Esophagus muscularis mucosa (tissue), 4 donors: Measurements from ENCODE around the gene DPPA5. TPM values are rescaled to one million over a fixed set of nuclear protein-coding genes. Genes with fewer than 3 reads are reported as not detected.

ENCODE experiments used
- DNase-seq: peaks from one replicate; pipeline ENCODE4 v3.0.0-alpha.2; 2017; ENCODE audit errors: extremely low spot score
- H3K27ac ChIP-seq, 4 donors: fragments of 200-600 bp; sonication (generic); replicated peaks in 1 of 4; 1 replicate in 3 of 4; 2 replicates in 1 of 4; pipeline ENCODE4 v1.5.1; 2016 to 2019; ENCODE audit warnings: mild to moderate bottlenecking in 1 of 4
- H3K27me3 ChIP-seq, 4 donors: fragments of 200-600 bp; sonication (generic); one replicate each; pipeline versions ENCODE4 v1.5.1 to v1.6.0; 2016 to 2019
- H3K36me3 ChIP-seq, 4 donors: fragments of 200-600 bp; sonication (generic); one replicate each; pipeline ENCODE4 v1.5.1; 2016 to 2019
- H3K4me1 ChIP-seq, 4 donors: fragments of 200-600 bp; sonication (generic); one replicate each; pipeline ENCODE4 v1.5.1; 2016 to 2019
- H3K4me3 ChIP-seq, 4 donors: fragments of 200-600 bp; sonication (generic); 1 replicate in 2 of 4; 2 replicates in 2 of 4; pipeline ENCODE4 v1.5.1; 2016 to 2019; ENCODE audit warnings: mild to moderate bottlenecking in 4 of 4, moderate library complexity in 1 of 4
- H3K9me3 ChIP-seq, 4 donors: fragments of 200-600 bp; sonication (generic); 1 replicate in 3 of 4; 2 replicates in 1 of 4; pipeline ENCODE4 v1.5.1; 2016 to 2019
- EP300 ChIP-seq: sonication (generic); formaldehyde crosslinking; IDR thresholded peaks from one replicate; pipeline ENCODE4 v1.6.1; 2017; ENCODE audit warnings: antibody characterized with exemption
- POLR2A ChIP-seq: fragments of 450-650 bp; IDR thresholded peaks from one replicate; pipeline ENCODE4 v1.6.1; 2017; ENCODE audit warnings: antibody characterized with exemption, moderate library complexity, mild to moderate bottlenecking, low read depth
- POLR2AphosphoS5 ChIP-seq, 2 donors: sonication (generic); formaldehyde crosslinking; IDR thresholded peaks; one replicate each; pipeline ENCODE4 v1.6.1; 2017; ENCODE audit warnings: antibody characterized with exemption in 2 of 2
- WGBS: methylation state at CpG from one replicate; pipeline ENCODE4 v1.1.5; 2018; 5-methylcytosine and 5-hydroxymethylcytosine counted together
- intact Hi-C: fragments of 100-400 bp; cut with DNase I; formaldehyde crosslinking; loops from one replicate; pipeline ENCODE4 v1.15.1; 2023
- total RNA-seq, 4 donors: library from RNA; depleted of rRNA; stranded (reverse); fragments of >200 nt; gene quantifications; one replicate each; pipeline versions ENCODE4 v1.1.0 to v1.2.1, GENCODE V29; 2016
- TF ChIP-seq, protein P1 (sequence below), 3 experiments: fragments of 200-600 bp in 2 of 3; fragments of 450-650 bp in 1 of 3; sonication (generic) in 2 of 3; IDR thresholded peaks; one replicate each; pipeline ENCODE4 v1.5.1; 2017 to 2019; ENCODE audit warnings: antibody characterized with exemption in 3 of 3, mild to moderate bottlenecking in 2 of 3, moderate library complexity in 1 of 3

The DPPA5 gene
- total RNA-seq, 4 donors from 2014 or later = not detected

DNA sequence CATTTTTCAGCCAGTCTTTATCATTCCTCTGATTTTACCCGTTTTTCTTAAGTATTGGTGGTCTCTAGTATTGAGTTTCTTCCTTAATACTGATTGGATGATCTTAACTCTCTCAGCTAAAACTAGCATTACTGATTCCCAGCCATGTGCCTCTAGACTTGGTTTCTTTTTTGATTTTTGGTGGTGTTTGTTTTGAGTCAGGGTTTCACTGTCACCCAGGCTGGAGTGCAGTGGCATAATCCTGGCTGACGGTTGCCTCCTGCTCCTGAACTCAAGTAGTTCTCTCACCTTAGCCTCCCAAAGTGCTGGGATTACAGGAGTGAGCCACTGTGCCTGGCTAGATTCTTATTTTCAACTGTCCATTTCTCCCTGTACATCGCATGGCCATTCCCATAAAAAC lies 24.9 kb downstream of the DPPA5 start:
- WGBS = 69% methylated on average over 3 of the region's 3 CpGs
- intact Hi-C loops = loop anchor here (5.0 to 10.0 kb wide), 2 partner anchors 42 to 914 kb away; no protein-coding TSS in a partner anchor
- Histone ChIP-seq H3K4me3 (no peak overlapping the region), H3K27ac (no peak overlapping the region), H3K27me3 (peaks cover 0 to 6% (median 0%) of the 10 kb centered on the region in 4 donors), H3K9me3 (no peaks in the 10 kb centered on the region), H3K36me3 (no peaks in the 10 kb centered on the region), H3K4me1 (no peaks in the 10 kb centered on the region)
- TF ChIP-seq EP300 (no peak), POLR2A (no peak), POLR2AphosphoS5 (IDR thresholded peaks at IDR 0.05) (no peak)
- TF ChIP-seq, protein P1, sequence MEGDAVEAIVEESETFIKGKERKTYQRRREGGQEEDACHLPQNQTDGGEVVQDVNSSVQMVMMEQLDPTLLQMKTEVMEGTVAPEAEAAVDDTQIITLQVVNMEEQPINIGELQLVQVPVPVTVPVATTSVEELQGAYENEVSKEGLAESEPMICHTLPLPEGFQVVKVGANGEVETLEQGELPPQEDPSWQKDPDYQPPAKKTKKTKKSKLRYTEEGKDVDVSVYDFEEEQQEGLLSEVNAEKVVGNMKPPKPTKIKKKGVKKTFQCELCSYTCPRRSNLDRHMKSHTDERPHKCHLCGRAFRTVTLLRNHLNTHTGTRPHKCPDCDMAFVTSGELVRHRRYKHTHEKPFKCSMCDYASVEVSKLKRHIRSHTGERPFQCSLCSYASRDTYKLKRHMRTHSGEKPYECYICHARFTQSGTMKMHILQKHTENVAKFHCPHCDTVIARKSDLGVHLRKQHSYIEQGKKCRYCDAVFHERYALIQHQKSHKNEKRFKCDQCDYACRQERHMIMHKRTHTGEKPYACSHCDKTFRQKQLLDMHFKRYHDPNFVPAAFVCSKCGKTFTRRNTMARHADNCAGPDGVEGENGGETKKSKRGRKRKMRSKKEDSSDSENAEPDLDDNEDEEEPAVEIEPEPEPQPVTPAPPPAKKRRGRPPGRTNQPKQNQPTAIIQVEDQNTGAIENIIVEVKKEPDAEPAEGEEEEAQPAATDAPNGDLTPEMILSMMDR (IDR thresholded peaks at IDR 0.05) = no peak
- no peak for DNase-seq

DNA sequence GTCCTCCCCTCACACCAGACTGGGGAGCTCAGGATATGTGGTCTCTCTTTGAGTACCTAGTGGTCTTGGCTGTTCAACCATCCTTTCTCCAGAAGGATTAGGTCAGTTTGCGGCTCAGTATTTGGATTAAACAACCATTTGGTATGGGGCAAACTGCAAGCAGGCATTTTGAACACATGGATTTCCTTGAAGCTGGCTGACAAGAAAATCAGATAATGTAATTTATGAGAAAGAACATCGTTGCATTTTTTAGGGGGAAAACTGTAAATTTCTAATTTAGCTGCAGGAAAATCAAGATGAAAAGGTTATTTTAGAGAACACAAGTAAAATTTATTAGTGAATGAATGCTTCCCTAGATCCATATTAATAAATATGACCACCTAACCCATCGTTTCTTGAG lies 25.3 kb downstream of the DPPA5 start:
- Histone ChIP-seq H3K27me3 (peaks cover 0 to 6% (median 0%) of the 10 kb centered on the region in 4 donors), H3K36me3 (no peaks in the 10 kb centered on the region), H3K4me3 (no peak overlapping the region), H3K9me3 (no peaks in the 10 kb centered on the region), H3K27ac (no peak overlapping the region), H3K4me1 (no peaks in the 10 kb centered on the region)
- 63% methylated on average over 3 of the region's 3 CpGs for WGBS
- intact Hi-C loops = loop anchor here (5.0 to 10.0 kb wide), 2 partner anchors 41 to 914 kb away; no protein-coding TSS in a partner anchor
- no peak for TF ChIP-seq EP300
- TF ChIP-seq POLR2AphosphoS5 (IDR thresholded peaks at IDR 0.05) = no peak
- no peak for TF ChIP-seq POLR2A
- TF ChIP-seq, protein P1 (IDR thresholded peaks at IDR 0.05) = no peak
- no peak for DNase-seq

DNA sequence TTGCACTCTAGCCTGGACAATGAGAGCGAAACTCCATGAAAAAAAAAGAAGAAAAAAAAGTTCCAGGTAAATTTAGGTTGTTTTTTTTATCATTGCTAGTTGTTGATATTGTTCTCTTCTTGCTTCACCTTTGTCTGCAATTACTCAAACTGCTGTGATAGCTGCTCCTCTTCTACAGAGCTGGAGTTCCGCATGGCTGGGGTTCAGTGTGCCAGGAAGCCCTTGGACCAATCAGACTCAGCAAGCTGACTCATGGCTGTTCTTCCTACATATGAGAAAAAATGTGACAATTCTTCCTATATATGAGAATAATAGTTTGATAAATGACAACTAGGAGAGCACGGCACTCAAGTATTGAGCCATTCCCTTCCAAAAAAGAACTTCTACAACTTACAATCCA lies 28.4 kb downstream of the DPPA5 start:
- H3K9me3 ChIP-seq = no peaks in the 10 kb centered on the region
- no peak for TF ChIP-seq EP300
- TF ChIP-seq, protein P1 (IDR thresholded peaks at IDR 0.05) = no peak
- no peak for TF ChIP-seq POLR2AphosphoS5 (IDR thresholded peaks at IDR 0.05)
- TF ChIP-seq POLR2A = no peak
- intact Hi-C loops = loop anchor here (5.0 to 10.0 kb wide), 2 partner anchors 38 to 911 kb away; no protein-coding TSS in a partner anchor
- 95% methylated on average over 3 of the region's 3 CpGs for WGBS
- no peaks in the 10 kb centered on the region for H3K27me3 ChIP-seq
- no peak overlapping the region for H3K4me3 ChIP-seq
- no peak for DNase-seq
- no peaks in the 10 kb centered on the region for H3K36me3 ChIP-seq
- H3K27ac ChIP-seq = no peak overlapping the region
- H3K4me1 ChIP-seq = no peaks in the 10 kb centered on the region

DNA sequence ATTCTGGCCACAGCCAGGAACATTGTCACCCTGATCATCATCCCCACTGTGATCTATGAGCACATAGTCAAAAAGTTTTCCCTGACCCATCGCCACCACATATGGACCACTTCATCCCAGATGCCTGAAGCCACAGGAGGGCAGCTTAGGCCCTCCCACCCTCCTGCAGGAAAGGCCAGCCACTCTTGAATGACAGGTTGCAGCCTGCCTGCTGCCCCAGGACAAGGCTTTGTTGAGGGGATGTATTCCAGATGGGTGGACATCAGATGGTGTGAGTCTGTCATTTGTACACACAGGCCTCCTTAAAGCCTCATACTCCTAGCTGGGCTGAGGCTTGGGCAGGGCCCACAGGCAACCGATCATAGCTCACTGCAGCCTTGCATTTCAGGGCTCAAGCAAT lies 30.8 kb downstream of the DPPA5 start:
- intact Hi-C loops = loop anchor here (10.0 kb wide), 1 partner anchor 909 kb away; no protein-coding TSS in a partner anchor
- TF ChIP-seq EP300 (no peak), POLR2AphosphoS5 (IDR thresholded peaks at IDR 0.05) (no peak), POLR2A (no peak)
- TF ChIP-seq, protein P1 (IDR thresholded peaks at IDR 0.05) = no peak
- Histone ChIP-seq H3K27ac (no peak overlapping the region), H3K36me3 (no peaks in the 10 kb centered on the region), H3K4me3 (no peak overlapping the region), H3K9me3 (peaks cover 0 to 8% (median 4%) of the 10 kb centered on the region in 4 donors), H3K27me3 (no peaks in the 10 kb centered on the region), H3K4me1 (no peaks in the 10 kb centered on the region)
- no peak for DNase-seq
- 94% methylated on average over 2 of the region's 2 CpGs for WGBS
